ENCODE measurements around the gene CAMK2A.

Gene CAMK2A

GRCh38 chr5:150313921-150314716 lies 24.5 kb upstream of the CAMK2A start:
- no peak for DNase-seq (ENCODE audit: low read depth in 1 of 2, low spot score in 1 of 2)
- no peak overlapping the region for H3K4me3 ChIP-seq (replicated peaks; ENCODE audit: insufficient read depth, low read length)
- no peak overlapping the region for H3K27ac ChIP-seq (replicated peaks)
- no peak for TF ChIP-seq GABPA (IDR thresholded peaks at IDR 0.05; ENCODE audit: low read depth)
- no peaks in the 10 kb centered on the region for H3K27me3 ChIP-seq (ENCODE audit: insufficient read depth, poor library complexity, severe bottlenecking)

GRCh38 chr5:150313501-150313900 lies 23.9 kb upstream of the CAMK2A start:
- Histone ChIP-seq H3K27me3 (ENCODE audit: insufficient read depth, poor library complexity, severe bottlenecking) (no peaks in the 10 kb centered on the region), H3K27ac (replicated peaks) (no peak overlapping the region), H3K4me3 (replicated peaks; ENCODE audit: insufficient read depth, low read length) (no peak overlapping the region)
- no peak for TF ChIP-seq SPI1 (IDR thresholded peaks at IDR 0.05; ENCODE audit: borderline replicate concordance, low read depth)
- TF ChIP-seq REST (IDR thresholded peaks at IDR 0.05; ENCODE audit: insufficient replicate concordance, low read depth): no peak
- no peak for TF ChIP-seq GABPA (IDR thresholded peaks at IDR 0.05; ENCODE audit: low read depth)
- no peak for TF ChIP-seq CTCF (IDR thresholded peaks at IDR 0.05; ENCODE audit: insufficient read depth, low read length)
- no peak for TF ChIP-seq POLR2AphosphoS5 (IDR thresholded peaks at IDR 0.05; ENCODE audit: low read depth)
- peak in 1 of 2 experiments; percentile 25 for DNase-seq (ENCODE audit: low read depth in 1 of 2, low spot score in 1 of 2)

- no peak overlapping the region for H3K27ac ChIP-seq (replicated peaks)
- no peak overlapping the region for H3K4me3 ChIP-seq (replicated peaks; ENCODE audit: insufficient read depth, low read length)
- TF ChIP-seq GABPA (IDR thresholded peaks at IDR 0.05; ENCODE audit: low read depth): no peak
- TF ChIP-seq CTCF (IDR thresholded peaks at IDR 0.05; ENCODE audit: insufficient read depth, low read length): no peak
- TF ChIP-seq POLR2AphosphoS5 (IDR thresholded peaks at IDR 0.05; ENCODE audit: low read depth): no peak
- TF ChIP-seq SPI1 (IDR thresholded peaks at IDR 0.05; ENCODE audit: borderline replicate concordance, low read depth): no peak
- TF ChIP-seq REST (IDR thresholded peaks at IDR 0.05; ENCODE audit: insufficient replicate concordance, low read depth): no peak
- no peak for DNase-seq (ENCODE audit: low read depth in 1 of 2, low spot score in 1 of 2)
- no peaks in the 10 kb centered on the region for H3K27me3 ChIP-seq (ENCODE audit: insufficient read depth, poor library complexity, severe bottlenecking)
Observed at GRCh38 chr5:150312518-150312917, 22.9 kb upstream of the CAMK2A start.

- Histone ChIP-seq H3K27ac (replicated peaks) (no peak overlapping the region), H3K27me3 (ENCODE audit: insufficient read depth, poor library complexity, severe bottlenecking) (no peaks in the 10 kb centered on the region), H3K4me3 (replicated peaks; ENCODE audit: insufficient read depth, low read length) (no peak overlapping the region)
- TF ChIP-seq POLR2AphosphoS5 (IDR thresholded peaks at IDR 0.05; ENCODE audit: low read depth) (no peak), REST (IDR thresholded peaks at IDR 0.05; ENCODE audit: insufficient replicate concordance, low read depth) (no peak), SPI1 (IDR thresholded peaks at IDR 0.05; ENCODE audit: borderline replicate concordance, low read depth) (no peak), CTCF (IDR thresholded peaks at IDR 0.05; ENCODE audit: insufficient read depth, low read length) (no peak), GABPA (IDR thresholded peaks at IDR 0.05; ENCODE audit: low read depth) (no peak)
- no peak for DNase-seq (ENCODE audit: low read depth in 1 of 2, low spot score in 1 of 2)
Observed at GRCh38 chr5:150311015-150311692, 21.6 kb upstream of the CAMK2A start.
